Measurements from ENCODE around the gene ZNF670. TPM values are rescaled to one million over a fixed set of nuclear protein-coding genes. Genes with fewer than 3 reads are reported as not detected.

ZNF670 gene
- total RNA-seq, 1 experiment from 2014 or later: 20.0 TPM

DNA sequence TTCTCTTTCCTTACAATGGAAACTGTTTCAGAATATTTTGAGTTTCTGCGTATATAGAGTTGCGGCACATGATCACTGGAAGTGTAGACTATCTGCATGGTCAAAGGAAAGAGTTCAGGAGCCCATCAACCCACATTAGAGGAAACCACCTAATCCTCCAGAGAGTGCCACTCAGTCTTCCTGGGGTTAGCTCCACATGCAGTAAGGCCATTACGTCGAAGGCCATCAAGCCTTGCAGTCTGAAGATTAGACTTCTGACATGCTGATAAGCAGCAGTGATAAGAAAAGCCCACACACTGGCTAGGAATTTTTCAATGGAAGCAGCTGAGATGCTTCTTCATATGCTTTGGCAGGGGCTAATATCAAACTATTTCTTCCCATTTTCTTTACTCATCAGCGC lies 17.9 kb upstream of the ZNF670 start:
- H3K79me2 ChIP-seq (ENCODE audit: low read length): peaks cover 11% of the 10 kb centered on the region
- H3K27ac ChIP-seq (ENCODE audit: low read length): no peak overlapping the region
- H3K4me1 ChIP-seq (ENCODE audit: low read length): no peaks in the 10 kb centered on the region
- no peaks in the 10 kb centered on the region for H3K9me2 ChIP-seq (replicated peaks; ENCODE audit: insufficient read depth, low read length)
- no peaks in the 10 kb centered on the region for H4K20me1 ChIP-seq (ENCODE audit: insufficient read depth, low read depth, low read length)
- no peak overlapping the region for H3K4me2 ChIP-seq (ENCODE audit: low read depth, low read length, poor library complexity, severe bottlenecking)
- peaks cover 14% of the 10 kb centered on the region for H3K9me3 ChIP-seq (ENCODE audit: low read length)
- H3K36me3 ChIP-seq (ENCODE audit: insufficient read depth, low read length): peaks cover 21% of the 10 kb centered on the region
- no peaks in the 10 kb centered on the region for H3K27me3 ChIP-seq (ENCODE audit: low read length)
- H3K4me3 ChIP-seq (ENCODE audit: low read length): no peak overlapping the region
- DNase-seq: no peak
- H2AFZ ChIP-seq (ENCODE audit: low read length): no peak overlapping the region
- no peak overlapping the region for H3K9ac ChIP-seq (ENCODE audit: low read length)

DNA sequence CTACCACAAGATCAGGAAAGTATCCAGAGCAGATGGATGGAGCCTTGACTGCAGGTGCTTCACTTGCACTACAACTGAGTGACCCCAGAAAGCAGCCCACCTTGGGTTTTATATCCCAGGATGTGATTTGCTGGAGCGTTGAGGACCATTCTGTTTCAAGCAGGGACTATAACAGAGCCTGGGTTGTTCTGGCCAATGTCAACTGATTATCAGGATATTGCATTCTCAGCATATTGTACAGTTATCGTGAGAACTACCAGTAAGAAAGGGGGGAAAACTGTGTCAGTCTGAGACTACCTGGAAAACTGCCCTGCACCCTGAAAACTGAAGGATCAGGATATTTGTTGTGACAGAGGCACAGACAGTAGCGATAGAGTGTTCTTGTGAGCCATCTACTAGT lies 17.5 kb upstream of the ZNF670 start:
- Histone ChIP-seq H2AFZ (ENCODE audit: low read length) (no peak overlapping the region), H3K27ac (ENCODE audit: low read length) (no peak overlapping the region), H3K4me3 (ENCODE audit: low read length) (no peak overlapping the region), H3K79me2 (ENCODE audit: low read length) (peaks cover 7% of the 10 kb centered on the region), H3K9me3 (ENCODE audit: low read length) (peaks cover 10% of the 10 kb centered on the region), H3K27me3 (ENCODE audit: low read length) (no peaks in the 10 kb centered on the region), H4K20me1 (ENCODE audit: insufficient read depth, low read depth, low read length) (no peaks in the 10 kb centered on the region), H3K9ac (ENCODE audit: low read length) (no peak overlapping the region), H3K4me2 (ENCODE audit: low read depth, low read length, poor library complexity, severe bottlenecking) (no peak overlapping the region), H3K36me3 (ENCODE audit: insufficient read depth, low read length) (peaks cover 16% of the 10 kb centered on the region), H3K4me1 (ENCODE audit: low read length) (no peaks in the 10 kb centered on the region), H3K9me2 (replicated peaks; ENCODE audit: insufficient read depth, low read length) (no peaks in the 10 kb centered on the region)
- no peak for DNase-seq

DNA sequence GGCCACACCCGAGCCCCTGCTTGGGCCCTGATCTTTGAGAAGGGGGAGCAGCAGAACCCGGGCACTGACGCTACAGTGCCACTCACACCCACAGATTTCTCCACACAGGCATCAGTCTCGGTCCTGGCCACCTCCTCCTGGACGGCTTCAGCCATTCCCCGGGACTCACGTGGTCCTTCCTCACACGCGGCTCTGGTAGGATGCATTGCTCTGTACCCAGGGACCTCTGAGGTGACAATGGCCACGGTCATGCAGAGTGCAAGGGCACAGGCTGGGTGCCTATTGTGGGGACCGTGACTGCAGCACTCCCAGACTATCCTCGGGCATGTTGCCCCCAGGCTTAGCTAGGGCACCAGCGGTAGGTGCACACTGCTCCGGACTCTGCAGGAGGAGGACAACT lies 11.8 kb upstream of the ZNF670 start:
- Histone ChIP-seq H3K36me3 (ENCODE audit: insufficient read depth, low read length) (no peaks in the 10 kb centered on the region), H3K4me3 (ENCODE audit: low read length) (no peak overlapping the region), H2AFZ (ENCODE audit: low read length) (no peak overlapping the region), H3K27me3 (ENCODE audit: low read length) (no peaks in the 10 kb centered on the region), H3K9me2 (replicated peaks; ENCODE audit: insufficient read depth, low read length) (no peaks in the 10 kb centered on the region), H3K4me2 (ENCODE audit: low read depth, low read length, poor library complexity, severe bottlenecking) (no peak overlapping the region), H4K20me1 (ENCODE audit: insufficient read depth, low read depth, low read length) (no peaks in the 10 kb centered on the region), H3K79me2 (ENCODE audit: low read length) (no peaks in the 10 kb centered on the region), H3K27ac (ENCODE audit: low read length) (no peak overlapping the region), H3K9me3 (ENCODE audit: low read length) (no peaks in the 10 kb centered on the region), H3K4me1 (ENCODE audit: low read length) (no peaks in the 10 kb centered on the region), H3K9ac (ENCODE audit: low read length) (no peak overlapping the region)
- no peak for DNase-seq

DNA sequence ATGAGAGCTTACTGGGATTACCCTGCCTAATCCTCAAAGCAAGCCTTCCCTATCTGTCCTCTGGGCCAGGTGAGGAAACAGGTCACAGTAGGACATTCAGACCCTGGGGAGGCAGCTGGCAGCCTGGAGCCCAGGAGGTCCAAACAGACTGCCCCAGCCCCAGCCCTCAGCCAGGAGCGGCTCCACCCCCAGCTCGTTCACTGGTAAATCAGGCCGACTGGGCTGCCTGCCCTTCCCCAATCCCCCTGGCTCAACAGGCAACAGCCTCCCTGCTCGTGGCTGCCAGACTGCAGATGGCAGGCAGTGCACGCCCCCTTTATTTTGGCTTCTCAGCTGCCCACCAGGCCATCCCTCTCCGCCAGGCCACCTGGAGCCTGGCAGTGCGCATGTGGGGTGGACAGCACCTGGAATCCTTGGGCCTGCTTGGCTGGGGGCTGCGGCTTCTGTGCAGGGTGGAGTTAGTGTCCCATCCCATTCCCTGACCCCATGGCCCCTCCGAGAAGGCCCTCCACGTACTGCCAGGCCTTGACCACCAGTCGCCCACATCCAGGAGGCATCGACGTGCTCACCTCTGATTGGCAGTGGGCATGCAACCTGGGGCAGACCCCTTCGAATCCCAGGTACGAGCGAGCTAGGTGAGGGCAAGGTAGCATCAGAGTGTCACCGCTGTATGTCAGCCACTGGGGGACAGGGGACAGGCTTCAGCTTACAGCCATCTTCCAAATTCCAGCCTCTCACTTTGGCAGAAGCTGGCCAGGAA lies 11.2 kb upstream of the ZNF670 start:
- no peaks in the 10 kb centered on the region for H3K79me2 ChIP-seq (ENCODE audit: low read length)
- no peaks in the 10 kb centered on the region for H3K9me3 ChIP-seq (ENCODE audit: low read length)
- H3K9ac ChIP-seq (ENCODE audit: low read length): no peak overlapping the region
- H3K4me1 ChIP-seq (ENCODE audit: low read length): no peaks in the 10 kb centered on the region
- no peak overlapping the region for H3K4me3 ChIP-seq (ENCODE audit: low read length)
- no peaks in the 10 kb centered on the region for H4K20me1 ChIP-seq (ENCODE audit: insufficient read depth, low read depth, low read length)
- no peaks in the 10 kb centered on the region for H3K27me3 ChIP-seq (ENCODE audit: low read length)
- H3K27ac ChIP-seq (ENCODE audit: low read length): no peak overlapping the region
- no peak overlapping the region for H2AFZ ChIP-seq (ENCODE audit: low read length)
- no peak for DNase-seq
- H3K9me2 ChIP-seq (replicated peaks; ENCODE audit: insufficient read depth, low read length): no peaks in the 10 kb centered on the region
- H3K4me2 ChIP-seq (ENCODE audit: low read depth, low read length, poor library complexity, severe bottlenecking): no peak overlapping the region
- H3K36me3 ChIP-seq (ENCODE audit: insufficient read depth, low read length): no peaks in the 10 kb centered on the region

DNA sequence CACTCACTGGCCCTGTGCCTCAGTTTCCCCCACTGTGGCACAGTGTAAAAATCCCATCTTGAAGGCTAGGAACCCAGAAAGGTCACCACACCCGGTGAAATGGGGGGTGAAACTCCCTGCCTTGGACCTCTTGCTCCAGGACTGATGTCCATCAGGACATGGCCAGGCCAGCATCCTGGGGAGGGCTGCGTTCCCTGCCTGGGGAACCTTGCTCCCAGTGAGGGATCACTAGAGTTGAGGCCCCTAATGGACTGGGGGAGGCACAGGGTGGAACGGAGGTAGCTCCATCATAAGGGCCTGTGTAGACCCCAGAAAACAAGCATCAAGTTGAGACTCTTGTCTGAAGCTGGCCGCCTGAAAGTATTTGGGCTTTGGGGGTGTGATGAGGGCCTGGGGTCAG lies 10.4 kb upstream of the ZNF670 start:
- no peaks in the 10 kb centered on the region for H3K4me1 ChIP-seq (ENCODE audit: low read length)
- no peaks in the 10 kb centered on the region for H3K9me2 ChIP-seq (replicated peaks; ENCODE audit: insufficient read depth, low read length)
- no peak overlapping the region for H3K9ac ChIP-seq (ENCODE audit: low read length)
- no peak overlapping the region for H3K27ac ChIP-seq (ENCODE audit: low read length)
- no peak overlapping the region for H3K4me3 ChIP-seq (ENCODE audit: low read length)
- H3K9me3 ChIP-seq (ENCODE audit: low read length): no peaks in the 10 kb centered on the region
- no peaks in the 10 kb centered on the region for H3K36me3 ChIP-seq (ENCODE audit: insufficient read depth, low read length)
- H2AFZ ChIP-seq (ENCODE audit: low read length): no peak overlapping the region
- H3K27me3 ChIP-seq (ENCODE audit: low read length): no peaks in the 10 kb centered on the region
- H4K20me1 ChIP-seq (ENCODE audit: insufficient read depth, low read depth, low read length): no peaks in the 10 kb centered on the region
- H3K4me2 ChIP-seq (ENCODE audit: low read depth, low read length, poor library complexity, severe bottlenecking): no peak overlapping the region
- no peaks in the 10 kb centered on the region for H3K79me2 ChIP-seq (ENCODE audit: low read length)
- DNase-seq: no peak

DNA sequence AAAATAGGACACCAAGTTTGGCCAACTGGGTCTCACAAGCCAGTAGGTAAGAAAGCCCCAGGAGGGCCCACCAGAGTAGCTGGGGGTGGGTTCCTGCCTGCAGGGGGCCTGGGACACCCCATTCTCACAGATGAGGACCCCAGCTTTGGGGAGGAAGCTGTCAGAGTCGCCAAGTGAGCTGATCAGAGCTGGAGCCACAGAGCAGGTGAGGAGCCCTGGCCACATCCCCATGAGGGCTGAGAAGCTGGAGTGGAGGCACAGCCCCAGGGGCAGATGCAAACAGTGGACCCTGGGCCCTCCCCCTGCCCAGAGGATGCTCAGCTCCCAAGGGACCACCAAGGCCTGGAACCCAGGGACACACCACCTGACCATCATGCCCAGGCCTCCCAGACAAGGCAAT lies 8.6 kb upstream of the ZNF670 start:
- H3K9ac ChIP-seq (ENCODE audit: low read length): no peak overlapping the region
- no peaks in the 10 kb centered on the region for H3K9me2 ChIP-seq (replicated peaks; ENCODE audit: insufficient read depth, low read length)
- H3K36me3 ChIP-seq (ENCODE audit: insufficient read depth, low read length): no peaks in the 10 kb centered on the region
- no peaks in the 10 kb centered on the region for H3K79me2 ChIP-seq (ENCODE audit: low read length)
- H3K4me1 ChIP-seq (ENCODE audit: low read length): no peaks in the 10 kb centered on the region
- H3K4me2 ChIP-seq (ENCODE audit: low read depth, low read length, poor library complexity, severe bottlenecking): no peak overlapping the region
- no peak for DNase-seq
- no peak overlapping the region for H3K27ac ChIP-seq (ENCODE audit: low read length)
- no peaks in the 10 kb centered on the region for H3K27me3 ChIP-seq (ENCODE audit: low read length)
- no peak overlapping the region for H3K4me3 ChIP-seq (ENCODE audit: low read length)
- no peaks in the 10 kb centered on the region for H4K20me1 ChIP-seq (ENCODE audit: insufficient read depth, low read depth, low read length)
- no peaks in the 10 kb centered on the region for H3K9me3 ChIP-seq (ENCODE audit: low read length)
- no peak overlapping the region for H2AFZ ChIP-seq (ENCODE audit: low read length)

DNA sequence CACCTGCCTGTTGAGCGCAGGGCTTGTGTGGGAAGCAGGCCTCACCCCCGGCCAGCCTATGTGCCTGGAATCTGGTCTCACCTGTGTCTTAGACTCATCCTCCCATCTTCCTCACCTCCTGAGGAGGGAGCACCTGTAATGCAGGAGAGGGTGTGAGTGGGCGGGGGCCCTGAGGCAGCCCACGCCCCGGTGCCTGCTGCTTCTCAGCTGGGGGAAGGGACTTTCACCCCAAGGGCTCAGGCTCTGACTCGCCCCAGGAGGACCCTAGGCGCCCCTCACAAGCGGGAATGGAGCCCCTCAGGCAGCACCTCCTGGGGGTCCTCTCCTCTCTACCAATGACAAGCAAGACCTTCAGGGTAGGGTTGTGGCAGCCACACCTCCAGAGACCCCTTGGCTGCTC lies 6.7 kb upstream of the ZNF670 start:
- H3K9ac ChIP-seq (ENCODE audit: low read length): no peak overlapping the region
- H3K4me3 ChIP-seq (ENCODE audit: low read length): no peak overlapping the region
- no peak overlapping the region for H3K27ac ChIP-seq (ENCODE audit: low read length)
- H3K9me2 ChIP-seq (replicated peaks; ENCODE audit: insufficient read depth, low read length): no peaks in the 10 kb centered on the region
- H3K9me3 ChIP-seq (ENCODE audit: low read length): no peaks in the 10 kb centered on the region
- H3K4me1 ChIP-seq (ENCODE audit: low read length): no peaks in the 10 kb centered on the region
- H4K20me1 ChIP-seq (ENCODE audit: insufficient read depth, low read depth, low read length): no peaks in the 10 kb centered on the region
- no peak for DNase-seq
- no peaks in the 10 kb centered on the region for H3K27me3 ChIP-seq (ENCODE audit: low read length)
- H3K36me3 ChIP-seq (ENCODE audit: insufficient read depth, low read length): no peaks in the 10 kb centered on the region
- no peaks in the 10 kb centered on the region for H3K79me2 ChIP-seq (ENCODE audit: low read length)
- no peak overlapping the region for H2AFZ ChIP-seq (ENCODE audit: low read length)
- H3K4me2 ChIP-seq (ENCODE audit: low read depth, low read length, poor library complexity, severe bottlenecking): no peak overlapping the region

DNA sequence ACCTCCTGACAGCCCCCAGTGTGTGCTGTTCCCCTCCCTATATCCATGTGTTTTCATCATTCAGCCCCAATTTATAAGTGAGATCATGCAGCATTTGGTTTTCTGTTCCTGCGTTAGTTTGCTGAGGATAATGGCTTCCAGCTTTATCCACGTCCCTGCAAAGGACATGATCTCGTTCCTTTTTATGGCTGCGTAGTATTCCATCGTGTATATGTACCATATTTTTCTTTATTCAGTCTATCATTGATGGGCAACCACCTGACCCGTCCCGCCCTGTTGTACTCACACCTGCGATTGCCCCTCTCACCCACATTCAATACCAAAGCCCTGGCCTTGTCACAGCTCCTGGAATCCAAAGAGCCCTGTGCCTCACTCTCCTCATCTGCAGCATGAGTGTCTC lies 6.2 kb upstream of the ZNF670 start:
- H2AFZ ChIP-seq (ENCODE audit: low read length): no peak overlapping the region
- peaks cover under 1% of the 10 kb centered on the region; the same call in 1 of the 2 replicates for H3K4me1 ChIP-seq (ENCODE audit: low read length)
- no peaks in the 10 kb centered on the region for H4K20me1 ChIP-seq (ENCODE audit: insufficient read depth, low read depth, low read length)
- H3K9me2 ChIP-seq (replicated peaks; ENCODE audit: insufficient read depth, low read length): no peaks in the 10 kb centered on the region
- H3K27ac ChIP-seq (ENCODE audit: low read length): no peak overlapping the region
- no peak overlapping the region for H3K4me3 ChIP-seq (ENCODE audit: low read length)
- no peaks in the 10 kb centered on the region for H3K36me3 ChIP-seq (ENCODE audit: insufficient read depth, low read length)
- DNase-seq: no peak
- H3K9ac ChIP-seq (ENCODE audit: low read length): no peak overlapping the region
- no peaks in the 10 kb centered on the region for H3K79me2 ChIP-seq (ENCODE audit: low read length)
- H3K9me3 ChIP-seq (ENCODE audit: low read length): no peaks in the 10 kb centered on the region
- no peaks in the 10 kb centered on the region for H3K27me3 ChIP-seq (ENCODE audit: low read length)
- no peak overlapping the region for H3K4me2 ChIP-seq (ENCODE audit: low read depth, low read length, poor library complexity, severe bottlenecking)
